Activated naive CD8-positive, alpha-beta T cell treated with anti-CD3 and anti-CD28 coated beads, Interleukin-2, amount 50 U/mL, for 24 hours (primary cell): Measurements from ENCODE around the gene PI4KA.

ENCODE experiments used
- ATAC-seq: fragments of 150-1000 bp; cut with Tn5 transposase; one replicate; pipeline ENCODE4 v1.10.0; 2021
- DNase-seq: peaks from one replicate; pipeline ENCODE4 v3.0.0; 2021
- H3K27ac Mint-ChIP-seq: one replicate; pipeline ENCODE4 v1.8.0; 2021; ENCODE audit warnings: mild to moderate bottlenecking, mixed read lengths
- H3K27me3 Mint-ChIP-seq: one replicate; pipeline ENCODE4 v1.8.0; 2021; ENCODE audit warnings: mixed read lengths
- H3K36me3 Mint-ChIP-seq: one replicate; pipeline ENCODE4 v1.8.0; 2021; ENCODE audit warnings: low read depth, mixed read lengths
- H3K4me1 Mint-ChIP-seq: one replicate; pipeline ENCODE4 v1.8.0; 2021; ENCODE audit warnings: mixed read lengths
- H3K4me3 Mint-ChIP-seq: one replicate; pipeline ENCODE4 v1.8.0; 2021; ENCODE audit warnings: mild to moderate bottlenecking, moderate library complexity, mixed read lengths
- H3K9me3 Mint-ChIP-seq: one replicate; pipeline ENCODE4 v1.8.0; 2021; ENCODE audit warnings: mixed read lengths

Gene PI4KA

DNA sequence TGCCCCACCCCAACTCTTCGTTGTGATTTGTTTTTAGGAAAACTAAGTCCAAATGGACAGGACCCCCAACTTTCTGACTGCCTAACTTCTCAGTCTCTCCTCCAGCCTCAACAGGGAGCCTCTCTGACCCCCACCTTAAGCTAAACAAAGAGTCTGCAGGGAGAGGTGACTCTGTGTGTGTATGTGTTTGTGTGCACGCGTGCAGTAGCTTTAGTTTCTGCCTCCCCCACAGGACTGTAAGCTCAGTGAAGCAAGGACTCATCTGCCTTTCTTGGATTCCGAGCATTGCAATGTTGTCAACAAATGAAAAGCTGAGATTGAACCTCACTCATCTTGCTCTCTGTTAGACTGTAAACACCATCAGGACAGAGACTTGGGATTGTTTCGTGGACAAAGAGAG lies 8.1 kb upstream of the PI4KA start:
- Mint-ChIP-seq H3K9me3 (no peaks in the 10 kb centered on the region), H3K27me3 (no peaks in the 10 kb centered on the region), H3K27ac (peak overlapping the region; percentile 42), H3K4me1 (peaks cover 17% of the 10 kb centered on the region), H3K36me3 (peaks cover 8% of the 10 kb centered on the region), H3K4me3 (no peak overlapping the region)
- no peak for DNase-seq
- no peak for ATAC-seq

GRCh38 chr22:20865875-20866445 lies 7.3 kb upstream of the PI4KA start:
- Mint-ChIP-seq H3K9me3 (no peaks in the 10 kb centered on the region), H3K27ac (no peak overlapping the region), H3K4me1 (peaks cover 17% of the 10 kb centered on the region), H3K4me3 (no peak overlapping the region), H3K36me3 (peaks cover 8% of the 10 kb centered on the region), H3K27me3 (no peaks in the 10 kb centered on the region)
- ATAC-seq (no peak), DNase-seq (no peak)

- Mint-ChIP-seq H3K27ac (no peak overlapping the region), H3K4me1 (peaks cover 22% of the 10 kb centered on the region), H3K36me3 (peaks cover 8% of the 10 kb centered on the region), H3K9me3 (no peaks in the 10 kb centered on the region), H3K27me3 (no peaks in the 10 kb centered on the region), H3K4me3 (no peak overlapping the region)
- DNase-seq: no peak
- ATAC-seq: no peak
These were observed 6.7 kb upstream of the PI4KA start for GRCh38 chr22:20865331-20865730.

- no peak for DNase-seq
These were observed 5.7 kb upstream of the PI4KA start for GRCh38 chr22:20864186-20864908.

GRCh38 chr22:20863366-20863765 lies 4.8 kb upstream of the PI4KA start:
- Mint-ChIP-seq H3K27ac (no peak overlapping the region), H3K36me3 (peaks cover 5% of the 10 kb centered on the region), H3K4me1 (peaks cover 29% of the 10 kb centered on the region), H3K4me3 (no peak overlapping the region), H3K27me3 (no peaks in the 10 kb centered on the region), H3K9me3 (no peaks in the 10 kb centered on the region)
- ATAC-seq: no peak
- DNase-seq: no peak

More at GRCh38 chr22:20864186-20864908, 5.7 kb upstream of the PI4KA start:
- Mint-ChIP-seq H3K36me3 (peaks cover 8% of the 10 kb centered on the region), H3K27ac (no peak overlapping the region), H3K9me3 (no peaks in the 10 kb centered on the region), H3K27me3 (no peaks in the 10 kb centered on the region), H3K4me3 (no peak overlapping the region), H3K4me1 (peaks cover 28% of the 10 kb centered on the region)
- no peak for ATAC-seq

GRCh38 chr22:20862540-20862939 lies 3.9 kb upstream of the PI4KA start:
- Mint-ChIP-seq H3K27me3 (no peaks in the 10 kb centered on the region), H3K9me3 (no peaks in the 10 kb centered on the region), H3K4me1 (peaks cover 34% of the 10 kb centered on the region), H3K36me3 (peaks cover 5% of the 10 kb centered on the region), H3K27ac (no peak overlapping the region), H3K4me3 (no peak overlapping the region)
- DNase-seq (no peak), ATAC-seq (no peak)

- DNase-seq: no peak
- Mint-ChIP-seq H3K36me3 (peaks cover 5% of the 10 kb centered on the region), H3K27ac (peak overlapping the region; percentile 72), H3K9me3 (no peaks in the 10 kb centered on the region), H3K27me3 (no peaks in the 10 kb centered on the region), H3K4me1 (peaks cover 42% of the 10 kb centered on the region), H3K4me3 (peak overlapping the region; percentile 87)
- no peak for ATAC-seq
These were observed 1.0 kb upstream of the PI4KA start for GRCh38 chr22:20859615-20860014.

DNA sequence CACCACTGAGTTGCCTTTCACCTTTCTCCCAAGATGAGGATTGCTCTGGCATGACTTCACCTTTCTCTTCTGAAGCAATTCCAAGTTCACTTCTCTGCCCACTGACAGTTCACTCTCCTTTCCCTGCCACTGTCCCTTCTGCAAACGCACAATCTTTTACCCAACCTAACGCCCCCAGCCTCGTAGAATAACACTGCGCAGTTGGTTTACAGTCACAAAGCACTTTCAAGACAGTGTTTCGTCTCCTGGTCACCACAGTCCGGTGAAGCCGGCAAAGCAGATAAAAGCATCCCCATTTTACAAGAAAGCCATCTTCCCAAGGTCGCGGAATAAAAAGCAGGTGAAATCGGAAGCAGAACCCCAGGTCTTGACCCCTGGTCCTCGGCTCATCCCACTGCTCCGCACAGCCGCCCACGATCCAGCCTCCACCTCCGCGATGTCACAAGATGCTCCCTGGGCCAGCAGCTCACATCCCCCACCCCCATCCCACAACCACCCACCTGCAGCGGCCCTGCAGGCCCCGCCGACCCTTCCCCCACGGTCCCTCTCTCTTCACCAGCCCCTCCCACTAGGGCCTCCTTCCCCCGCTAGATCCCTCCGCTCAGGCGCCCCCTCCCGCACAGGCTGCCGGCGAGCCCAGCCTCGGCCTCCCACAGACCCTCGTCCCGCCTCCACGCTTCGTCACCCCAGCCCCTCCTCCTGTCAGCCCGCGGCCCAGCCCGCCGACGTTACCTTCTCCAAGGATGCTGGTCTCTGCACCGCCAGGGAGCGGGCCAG lies 585 bp downstream of the PI4KA start:
- peak overlapping the region; percentile 60 for H3K27ac Mint-ChIP-seq
- ATAC-seq (peak; percentile 66), DNase-seq (peak; percentile 80)
- peak overlapping the region; percentile 87 for H3K4me3 Mint-ChIP-seq
- H3K36me3 Mint-ChIP-seq: peaks cover 5% of the 10 kb centered on the region
- H3K27me3 Mint-ChIP-seq: no peaks in the 10 kb centered on the region
- no peaks in the 10 kb centered on the region for H3K9me3 Mint-ChIP-seq
- H3K4me1 Mint-ChIP-seq: peaks cover 48% of the 10 kb centered on the region

- DNase-seq (no peak), ATAC-seq (no peak)
- H3K27ac Mint-ChIP-seq: no peak overlapping the region
- no peaks in the 10 kb centered on the region for H3K27me3 Mint-ChIP-seq
- H3K9me3 Mint-ChIP-seq: no peaks in the 10 kb centered on the region
- H3K4me3 Mint-ChIP-seq: peak overlapping the region; percentile 87
- H3K4me1 Mint-ChIP-seq: peaks cover 42% of the 10 kb centered on the region
- H3K36me3 Mint-ChIP-seq: peaks cover 4% of the 10 kb centered on the region
These were observed 1.4 kb downstream of the PI4KA start for GRCh38 chr22:20857247-20857643.

GRCh38 chr22:20853236-20853660 lies 5.4 kb downstream of the PI4KA start:
- ATAC-seq: no peak
- H3K36me3 Mint-ChIP-seq: no peaks in the 10 kb centered on the region
- H3K4me3 Mint-ChIP-seq: no peak overlapping the region
- no peaks in the 10 kb centered on the region for H3K27me3 Mint-ChIP-seq
- no peaks in the 10 kb centered on the region for H3K9me3 Mint-ChIP-seq
- no peak for DNase-seq
- H3K27ac Mint-ChIP-seq: no peak overlapping the region
- peaks cover 37% of the 10 kb centered on the region for H3K4me1 Mint-ChIP-seq

DNA sequence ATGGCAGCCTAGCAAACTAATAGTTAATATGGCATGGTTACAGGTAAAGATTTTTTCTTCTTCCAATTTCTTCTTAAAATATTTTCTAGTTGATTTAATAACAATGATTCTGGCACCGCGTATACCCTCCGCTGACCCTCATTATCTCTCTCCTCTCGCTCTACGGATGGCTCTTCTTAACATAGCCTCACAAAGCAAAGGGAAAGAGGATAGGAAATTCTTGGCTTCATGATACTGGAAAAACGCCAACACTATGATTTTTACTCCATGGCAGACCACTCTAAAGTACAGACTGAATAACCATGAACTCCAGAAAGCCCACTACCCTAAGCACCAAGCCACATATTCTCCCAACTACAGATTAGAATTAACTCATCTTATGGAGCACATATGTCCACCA lies 6.1 kb downstream of the PI4KA start:
- H3K27me3 Mint-ChIP-seq: no peaks in the 10 kb centered on the region
- no peak overlapping the region for H3K4me3 Mint-ChIP-seq
- no peak for DNase-seq
- H3K27ac Mint-ChIP-seq: no peak overlapping the region
- ATAC-seq: no peak
- H3K4me1 Mint-ChIP-seq: peaks cover 36% of the 10 kb centered on the region
- H3K9me3 Mint-ChIP-seq: no peaks in the 10 kb centered on the region
- no peaks in the 10 kb centered on the region for H3K36me3 Mint-ChIP-seq

DNA sequence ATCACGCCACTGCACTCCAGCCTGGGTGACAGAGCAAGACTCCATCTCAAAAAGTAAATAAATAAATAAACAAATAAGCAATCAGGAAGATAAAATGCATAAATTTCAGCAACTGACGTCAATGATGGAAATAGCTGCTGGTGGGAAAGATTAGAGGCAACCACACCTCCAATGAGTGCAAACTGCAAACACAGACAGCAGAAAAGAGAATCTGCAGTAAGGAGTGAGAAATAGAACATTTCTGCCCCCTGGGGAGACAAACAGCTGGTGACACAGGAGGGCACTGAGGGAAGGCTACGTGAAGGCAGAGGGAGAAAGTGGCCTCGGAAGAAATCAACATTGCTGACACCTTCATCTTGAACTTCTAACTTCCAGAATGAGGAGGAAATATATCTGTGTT lies 6.5 kb downstream of the PI4KA start:
- no peaks in the 10 kb centered on the region for H3K9me3 Mint-ChIP-seq
- DNase-seq (no peak), ATAC-seq (no peak)
- H3K27me3 Mint-ChIP-seq: no peaks in the 10 kb centered on the region
- peaks cover 33% of the 10 kb centered on the region for H3K4me1 Mint-ChIP-seq
- no peaks in the 10 kb centered on the region for H3K36me3 Mint-ChIP-seq
- no peak overlapping the region for H3K4me3 Mint-ChIP-seq
- H3K27ac Mint-ChIP-seq: no peak overlapping the region

- Mint-ChIP-seq H3K4me3 (no peak overlapping the region), H3K36me3 (no peaks in the 10 kb centered on the region), H3K9me3 (no peaks in the 10 kb centered on the region), H3K27me3 (no peaks in the 10 kb centered on the region), H3K27ac (no peak overlapping the region), H3K4me1 (peaks cover 21% of the 10 kb centered on the region)
- DNase-seq (no peak), ATAC-seq (no peak)
These were observed 11.2 kb downstream of the PI4KA start for GRCh38 chr22:20847318-20847822.

GRCh38 chr22:20844055-20845037 lies 14.3 kb downstream of the PI4KA start:
- no peak for DNase-seq
- peaks cover 39% of the 10 kb centered on the region for H3K4me1 Mint-ChIP-seq
- peaks cover 2% of the 10 kb centered on the region for H3K36me3 Mint-ChIP-seq
- no peaks in the 10 kb centered on the region for H3K9me3 Mint-ChIP-seq
- H3K4me3 Mint-ChIP-seq: no peak overlapping the region
- H3K27me3 Mint-ChIP-seq: no peaks in the 10 kb centered on the region
- no peak overlapping the region for H3K27ac Mint-ChIP-seq
- ATAC-seq: no peak
